ENCODE results near the gene HERC6. TPM values are rescaled to one million over a fixed set of nuclear protein-coding genes. Genes with fewer than 3 reads are reported as not detected.

The HERC6 gene
- total RNA-seq, 1 experiment from 2014 or later, result 4.1 TPM

- peak; percentile 88 for ATAC-seq
- POLR2A ChIA-PET, result interaction anchor here (0.7 to 1.7 kb wide), 8 partner anchors 9 to 173 kb away, joined by 3 to 9 read pairs (median 3); partner anchors contain the start of genes HERC6, PPM1K and PYURF
- peak within 1 kb of the TSS; percentile 98 for H3K27ac Mint-ChIP-seq
- TF ChIP-seq, protein P1, sequence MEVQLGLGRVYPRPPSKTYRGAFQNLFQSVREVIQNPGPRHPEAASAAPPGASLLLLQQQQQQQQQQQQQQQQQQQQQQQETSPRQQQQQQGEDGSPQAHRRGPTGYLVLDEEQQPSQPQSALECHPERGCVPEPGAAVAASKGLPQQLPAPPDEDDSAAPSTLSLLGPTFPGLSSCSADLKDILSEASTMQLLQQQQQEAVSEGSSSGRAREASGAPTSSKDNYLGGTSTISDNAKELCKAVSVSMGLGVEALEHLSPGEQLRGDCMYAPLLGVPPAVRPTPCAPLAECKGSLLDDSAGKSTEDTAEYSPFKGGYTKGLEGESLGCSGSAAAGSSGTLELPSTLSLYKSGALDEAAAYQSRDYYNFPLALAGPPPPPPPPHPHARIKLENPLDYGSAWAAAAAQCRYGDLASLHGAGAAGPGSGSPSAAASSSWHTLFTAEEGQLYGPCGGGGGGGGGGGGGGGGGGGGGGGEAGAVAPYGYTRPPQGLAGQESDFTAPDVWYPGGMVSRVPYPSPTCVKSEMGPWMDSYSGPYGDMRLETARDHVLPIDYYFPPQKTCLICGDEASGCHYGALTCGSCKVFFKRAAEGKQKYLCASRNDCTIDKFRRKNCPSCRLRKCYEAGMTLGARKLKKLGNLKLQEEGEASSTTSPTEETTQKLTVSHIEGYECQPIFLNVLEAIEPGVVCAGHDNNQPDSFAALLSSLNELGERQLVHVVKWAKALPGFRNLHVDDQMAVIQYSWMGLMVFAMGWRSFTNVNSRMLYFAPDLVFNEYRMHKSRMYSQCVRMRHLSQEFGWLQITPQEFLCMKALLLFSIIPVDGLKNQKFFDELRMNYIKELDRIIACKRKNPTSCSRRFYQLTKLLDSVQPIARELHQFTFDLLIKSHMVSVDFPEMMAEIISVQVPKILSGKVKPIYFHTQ (CRISPR knock-in tag; IDR thresholded peaks at IDR 0.05), result no peak
- TF ChIP-seq GABPB1 (CRISPR knock-in tag; IDR thresholded peaks at IDR 0.05), result 0 out of 2 replicates have a peak, but pooled peaks have one; percentile 25
- peak; percentile 80 for TF ChIP-seq FOXK1 (CRISPR knock-in tag; IDR thresholded peaks at IDR 0.05)
- TF ChIP-seq GTF2I (CRISPR knock-in tag; conservative IDR thresholded peaks at IDR 0.05), result peak; percentile 1; the same call in 1 of the 2 replicates
- TF ChIP-seq RORB (CRISPR knock-in tag; IDR thresholded peaks at IDR 0.05), result no peak
- TF ChIP-seq, protein P2, sequence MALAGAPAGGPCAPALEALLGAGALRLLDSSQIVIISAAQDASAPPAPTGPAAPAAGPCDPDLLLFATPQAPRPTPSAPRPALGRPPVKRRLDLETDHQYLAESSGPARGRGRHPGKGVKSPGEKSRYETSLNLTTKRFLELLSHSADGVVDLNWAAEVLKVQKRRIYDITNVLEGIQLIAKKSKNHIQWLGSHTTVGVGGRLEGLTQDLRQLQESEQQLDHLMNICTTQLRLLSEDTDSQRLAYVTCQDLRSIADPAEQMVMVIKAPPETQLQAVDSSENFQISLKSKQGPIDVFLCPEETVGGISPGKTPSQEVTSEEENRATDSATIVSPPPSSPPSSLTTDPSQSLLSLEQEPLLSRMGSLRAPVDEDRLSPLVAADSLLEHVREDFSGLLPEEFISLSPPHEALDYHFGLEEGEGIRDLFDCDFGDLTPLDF (CRISPR knock-in tag; IDR thresholded peaks at IDR 0.05), result peak; percentile 81; the same call in 1 of the 2 replicates
- TF ChIP-seq ZNF219 (CRISPR knock-in tag; IDR thresholded peaks at IDR 0.05; ENCODE audit: borderline replicate concordance), result no peak
- TF ChIP-seq MXD4 (CRISPR knock-in tag; IDR thresholded peaks at IDR 0.05; ENCODE audit: borderline replicate concordance), result 0 out of 2 replicates have a peak, but pooled peaks have one; percentile 36
- no peak; the same call in 1 of the 2 replicates for TF ChIP-seq TEAD1 (CRISPR knock-in tag; IDR thresholded peaks at IDR 0.05)
- TF ChIP-seq, protein P3, sequence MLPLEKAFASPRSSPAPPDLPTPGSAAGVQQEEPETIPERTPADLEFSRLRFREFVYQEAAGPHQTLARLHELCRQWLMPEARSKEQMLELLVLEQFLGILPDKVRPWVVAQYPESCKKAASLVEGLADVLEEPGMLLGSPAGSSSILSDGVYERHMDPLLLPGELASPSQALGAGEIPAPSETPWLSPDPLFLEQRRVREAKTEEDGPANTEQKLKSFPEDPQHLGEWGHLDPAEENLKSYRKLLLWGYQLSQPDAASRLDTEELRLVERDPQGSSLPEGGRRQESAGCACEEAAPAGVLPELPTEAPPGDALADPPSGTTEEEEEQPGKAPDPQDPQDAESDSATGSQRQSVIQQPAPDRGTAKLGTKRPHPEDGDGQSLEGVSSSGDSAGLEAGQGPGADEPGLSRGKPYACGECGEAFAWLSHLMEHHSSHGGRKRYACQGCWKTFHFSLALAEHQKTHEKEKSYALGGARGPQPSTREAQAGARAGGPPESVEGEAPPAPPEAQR (CRISPR knock-in tag; IDR thresholded peaks at IDR 0.05), result no peak
- TF ChIP-seq, protein P4, sequence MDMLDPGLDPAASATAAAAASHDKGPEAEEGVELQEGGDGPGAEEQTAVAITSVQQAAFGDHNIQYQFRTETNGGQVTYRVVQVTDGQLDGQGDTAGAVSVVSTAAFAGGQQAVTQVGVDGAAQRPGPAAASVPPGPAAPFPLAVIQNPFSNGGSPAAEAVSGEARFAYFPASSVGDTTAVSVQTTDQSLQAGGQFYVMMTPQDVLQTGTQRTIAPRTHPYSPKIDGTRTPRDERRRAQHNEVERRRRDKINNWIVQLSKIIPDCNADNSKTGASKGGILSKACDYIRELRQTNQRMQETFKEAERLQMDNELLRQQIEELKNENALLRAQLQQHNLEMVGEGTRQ (CRISPR knock-in tag; IDR thresholded peaks at IDR 0.05), result peak; percentile 87
- TF ChIP-seq ESRRA (CRISPR knock-in tag; IDR thresholded peaks at IDR 0.05; ENCODE audit: borderline replicate concordance), result no peak
- TF ChIP-seq IRF2 (CRISPR knock-in tag; IDR thresholded peaks at IDR 0.05; ENCODE audit: borderline replicate concordance, low read depth), result 0 out of 2 replicates have a peak, but pooled peaks have one; percentile 41
- TF ChIP-seq ZNF396 (CRISPR knock-in tag; IDR thresholded peaks at IDR 0.05; ENCODE audit: borderline replicate concordance), result no peak
- TF ChIP-seq SP1 (CRISPR knock-in tag; conservative IDR thresholded peaks at IDR 0.05), result peak; percentile 90
- TF ChIP-seq FOXP1 (CRISPR knock-in tag; IDR thresholded peaks at IDR 0.05; ENCODE audit: borderline replicate concordance), result peak; percentile 98
- TF ChIP-seq ZNF121 (CRISPR knock-in tag; IDR thresholded peaks at IDR 0.05), result 0 out of 2 replicates have a peak, but pooled peaks have one; percentile 5
- TF ChIP-seq, protein P5, sequence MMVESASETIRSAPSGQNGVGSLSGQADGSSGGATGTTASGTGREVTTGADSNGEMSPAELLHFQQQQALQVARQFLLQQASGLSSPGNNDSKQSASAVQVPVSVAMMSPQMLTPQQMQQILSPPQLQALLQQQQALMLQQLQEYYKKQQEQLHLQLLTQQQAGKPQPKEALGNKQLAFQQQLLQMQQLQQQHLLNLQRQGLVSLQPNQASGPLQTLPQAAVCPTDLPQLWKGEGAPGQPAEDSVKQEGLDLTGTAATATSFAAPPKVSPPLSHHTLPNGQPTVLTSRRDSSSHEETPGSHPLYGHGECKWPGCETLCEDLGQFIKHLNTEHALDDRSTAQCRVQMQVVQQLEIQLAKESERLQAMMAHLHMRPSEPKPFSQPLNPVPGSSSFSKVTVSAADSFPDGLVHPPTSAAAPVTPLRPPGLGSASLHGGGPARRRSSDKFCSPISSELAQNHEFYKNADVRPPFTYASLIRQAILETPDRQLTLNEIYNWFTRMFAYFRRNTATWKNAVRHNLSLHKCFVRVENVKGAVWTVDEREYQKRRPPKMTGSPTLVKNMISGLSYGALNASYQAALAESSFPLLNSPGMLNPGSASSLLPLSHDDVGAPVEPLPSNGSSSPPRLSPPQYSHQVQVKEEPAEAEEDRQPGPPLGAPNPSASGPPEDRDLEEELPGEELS (CRISPR knock-in tag; IDR thresholded peaks at IDR 0.05), result peak; percentile 95
- TF ChIP-seq USF1 (CRISPR knock-in tag; IDR thresholded peaks at IDR 0.05), result peak; percentile 86
- TF ChIP-seq NFYB (CRISPR knock-in tag; conservative IDR thresholded peaks at IDR 0.05; ENCODE audit: low read depth), result peak; percentile 45
- TF ChIP-seq ERG (CRISPR knock-in tag; IDR thresholded peaks at IDR 0.05), result no peak
- TF ChIP-seq, protein P6, sequence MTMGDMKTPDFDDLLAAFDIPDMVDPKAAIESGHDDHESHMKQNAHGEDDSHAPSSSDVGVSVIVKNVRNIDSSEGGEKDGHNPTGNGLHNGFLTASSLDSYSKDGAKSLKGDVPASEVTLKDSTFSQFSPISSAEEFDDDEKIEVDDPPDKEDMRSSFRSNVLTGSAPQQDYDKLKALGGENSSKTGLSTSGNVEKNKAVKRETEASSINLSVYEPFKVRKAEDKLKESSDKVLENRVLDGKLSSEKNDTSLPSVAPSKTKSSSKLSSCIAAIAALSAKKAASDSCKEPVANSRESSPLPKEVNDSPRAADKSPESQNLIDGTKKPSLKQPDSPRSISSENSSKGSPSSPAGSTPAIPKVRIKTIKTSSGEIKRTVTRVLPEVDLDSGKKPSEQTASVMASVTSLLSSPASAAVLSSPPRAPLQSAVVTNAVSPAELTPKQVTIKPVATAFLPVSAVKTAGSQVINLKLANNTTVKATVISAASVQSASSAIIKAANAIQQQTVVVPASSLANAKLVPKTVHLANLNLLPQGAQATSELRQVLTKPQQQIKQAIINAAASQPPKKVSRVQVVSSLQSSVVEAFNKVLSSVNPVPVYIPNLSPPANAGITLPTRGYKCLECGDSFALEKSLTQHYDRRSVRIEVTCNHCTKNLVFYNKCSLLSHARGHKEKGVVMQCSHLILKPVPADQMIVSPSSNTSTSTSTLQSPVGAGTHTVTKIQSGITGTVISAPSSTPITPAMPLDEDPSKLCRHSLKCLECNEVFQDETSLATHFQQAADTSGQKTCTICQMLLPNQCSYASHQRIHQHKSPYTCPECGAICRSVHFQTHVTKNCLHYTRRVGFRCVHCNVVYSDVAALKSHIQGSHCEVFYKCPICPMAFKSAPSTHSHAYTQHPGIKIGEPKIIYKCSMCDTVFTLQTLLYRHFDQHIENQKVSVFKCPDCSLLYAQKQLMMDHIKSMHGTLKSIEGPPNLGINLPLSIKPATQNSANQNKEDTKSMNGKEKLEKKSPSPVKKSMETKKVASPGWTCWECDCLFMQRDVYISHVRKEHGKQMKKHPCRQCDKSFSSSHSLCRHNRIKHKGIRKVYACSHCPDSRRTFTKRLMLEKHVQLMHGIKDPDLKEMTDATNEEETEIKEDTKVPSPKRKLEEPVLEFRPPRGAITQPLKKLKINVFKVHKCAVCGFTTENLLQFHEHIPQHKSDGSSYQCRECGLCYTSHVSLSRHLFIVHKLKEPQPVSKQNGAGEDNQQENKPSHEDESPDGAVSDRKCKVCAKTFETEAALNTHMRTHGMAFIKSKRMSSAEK (CRISPR knock-in tag; IDR thresholded peaks at IDR 0.05; ENCODE audit: borderline replicate concordance), result no peak
Measured at GRCh38 chr4:88456670-88457306, 78.1 kb downstream of the HERC6 start, which contains the start of gene HERC5. TSS of gene HERC5 (plus strand) at chr4:88457119. CDS start at chr4:88457270, 151 bp downstream.

More at GRCh38 chr4:88456670-88457306, 78.1 kb downstream of the HERC6 start, which contains the start of gene HERC5:
- peak; percentile 86 for DNase-seq (ENCODE audit: low spot score)
- Mint-ChIP-seq H3K27me3 (ENCODE audit: low read depth) (peaks cover 29% of the 10 kb centered on the region), H3K9me3 (peaks cover 11% of the 10 kb centered on the region), H3K4me3 (peak within 1 kb of the TSS; percentile 90), H3K36me3 (peaks cover 13% of the 10 kb centered on the region), H3K4me1 (peaks cover 27% of the 10 kb centered on the region)
- CTCF ChIA-PET, result interaction anchor here (0.6 to 4.1 kb wide), 17 partner anchors 9 to 423 kb away, joined by 3 to 25 read pairs (median 4); partner anchors contain the start of genes HERC6, PPM1K and PYURF
